H7 (cell line): ENCODE results near the gene DGKB. TPM values are rescaled to one million over a fixed set of nuclear protein-coding genes. Genes with fewer than 3 reads are reported as not detected.

Experiments used
- DNase-seq: peaks from one replicate; pipeline ENCODE4 v3.0.0; 2012
- H3K27me3 ChIP-seq: 2 replicates; pipeline ENCODE4 v1.6.0; 2011; ENCODE audit warnings: mild to moderate bottlenecking, low read length; ENCODE audit not compliant: control insufficient read depth, insufficient read depth
- H3K36me3 ChIP-seq: replicated peaks from 2 replicates; pipeline ENCODE4 v1.5.1; 2011; ENCODE audit warnings: low read length; ENCODE audit not compliant: control insufficient read depth, insufficient read depth
- H3K4me3 ChIP-seq: 2 replicates; pipeline ENCODE4 v1.5.1; 2011; ENCODE audit warnings: low read depth, mild to moderate bottlenecking, control low read depth, low read length, moderate library complexity; ENCODE audit not compliant: insufficient read depth
- total RNA-seq: library from RNA; depleted of rRNA; stranded (reverse); fragments of >200 nt; shearing (Covaris generic); gene quantifications from 2 replicates; pipeline ENCODE4 v1.2.3, GENCODE V29; 2014

DGKB gene
- total RNA-seq, 1 experiment from 2014 or later: 0.52 TPM

DNA sequence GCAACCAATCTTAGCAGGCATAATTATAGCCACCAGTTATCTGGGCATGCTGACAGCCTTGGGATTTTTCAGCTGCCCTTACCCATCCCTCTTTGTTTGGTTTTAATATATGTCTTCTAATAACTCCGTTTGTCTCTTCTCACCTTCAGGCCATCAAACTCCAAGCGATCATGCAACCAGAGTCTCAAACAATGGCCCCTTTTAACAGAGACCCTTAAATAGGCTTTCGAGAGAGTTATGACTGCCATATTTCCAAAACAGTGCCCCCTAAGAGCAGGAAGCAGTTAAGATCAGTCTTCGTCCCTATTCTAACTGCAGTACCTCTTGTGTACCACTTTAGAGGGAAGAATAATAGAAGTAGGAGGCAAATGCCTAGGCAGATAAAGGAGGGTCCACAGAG lies 157.5 kb downstream of the DGKB start:
- Histone ChIP-seq H3K36me3 (no peaks in the 10 kb centered on the region), H3K27me3 (no peaks in the 10 kb centered on the region), H3K4me3 (no peak overlapping the region)
- no peak for DNase-seq

DNA sequence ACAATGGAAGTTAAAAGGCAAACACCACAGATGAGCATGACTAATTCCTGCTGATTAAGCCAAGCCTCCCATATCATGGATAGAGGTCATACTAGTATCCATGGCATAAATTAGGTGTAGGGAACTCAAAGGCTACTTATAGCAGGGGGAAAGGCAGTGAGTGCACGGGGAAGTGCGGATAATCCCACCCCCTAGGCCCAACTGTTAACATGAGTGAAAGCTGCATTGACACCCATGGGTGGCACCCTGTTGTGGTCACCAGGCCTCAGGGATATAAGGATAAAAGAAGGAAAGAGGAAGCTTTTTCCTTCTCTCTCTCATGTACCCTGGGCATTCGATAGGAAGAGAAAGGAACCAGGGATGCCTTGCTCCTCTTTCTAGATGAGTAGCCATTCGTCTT lies 161.9 kb downstream of the DGKB start:
- Histone ChIP-seq H3K36me3 (no peaks in the 10 kb centered on the region), H3K27me3 (no peaks in the 10 kb centered on the region), H3K4me3 (no peak overlapping the region)
- DNase-seq: no peak

DNA sequence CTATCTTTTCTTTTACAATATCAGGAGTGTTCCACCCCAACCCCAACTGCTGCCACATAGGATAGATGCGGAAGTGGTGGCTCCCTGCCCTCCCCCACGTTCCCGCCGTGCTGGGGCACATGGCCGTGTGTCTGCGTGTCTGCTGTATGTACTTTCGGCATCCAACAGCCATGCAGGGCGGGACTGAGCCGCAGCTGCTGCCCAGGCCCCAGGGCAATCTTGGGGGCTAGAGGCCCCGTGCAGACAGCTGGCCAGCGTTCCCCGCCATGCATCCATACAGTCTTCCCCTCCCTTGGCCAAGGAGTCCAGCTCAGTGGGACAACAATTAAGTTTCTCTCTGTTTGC lies 162.7 kb downstream of the DGKB start:
- Histone ChIP-seq H3K36me3 (no peaks in the 10 kb centered on the region), H3K4me3 (no peak overlapping the region), H3K27me3 (no peaks in the 10 kb centered on the region)
- no peak for DNase-seq

DNA sequence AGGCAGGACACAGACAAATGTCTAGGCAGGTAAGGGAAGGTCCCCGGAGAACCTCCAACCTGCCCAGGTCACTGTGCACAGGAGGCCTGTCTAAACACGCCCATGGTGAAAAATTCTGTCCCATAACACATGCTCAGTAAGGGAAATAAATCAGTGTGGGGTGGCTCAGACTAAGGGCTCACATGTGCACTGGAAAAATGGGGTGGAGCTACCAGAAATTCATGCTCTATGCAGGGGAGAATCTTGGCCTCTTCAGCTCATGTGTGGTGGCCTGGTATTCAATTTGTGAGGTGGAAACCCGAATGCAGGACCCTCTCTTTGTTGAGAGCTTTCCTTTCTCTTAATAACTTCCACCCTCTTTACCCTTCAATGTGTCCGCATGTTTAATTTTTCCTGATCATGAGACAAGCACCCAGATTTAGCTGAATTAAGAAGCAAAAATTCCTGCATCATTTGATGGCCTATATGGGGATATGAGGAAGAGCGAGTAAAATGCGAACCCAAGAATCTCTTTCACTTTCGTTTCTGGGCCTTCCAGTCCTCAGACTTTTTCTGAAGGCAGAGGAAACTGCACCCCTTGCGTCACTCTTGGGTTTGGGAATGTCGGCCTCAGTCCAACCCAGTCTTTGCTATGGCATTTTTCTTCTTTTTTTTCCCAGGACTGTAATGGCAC lies 163.2 kb downstream of the DGKB start:
- H3K27me3 ChIP-seq: no peaks in the 10 kb centered on the region
- no peaks in the 10 kb centered on the region for H3K36me3 ChIP-seq
- DNase-seq: no peak
- H3K4me3 ChIP-seq: no peak overlapping the region

DNA sequence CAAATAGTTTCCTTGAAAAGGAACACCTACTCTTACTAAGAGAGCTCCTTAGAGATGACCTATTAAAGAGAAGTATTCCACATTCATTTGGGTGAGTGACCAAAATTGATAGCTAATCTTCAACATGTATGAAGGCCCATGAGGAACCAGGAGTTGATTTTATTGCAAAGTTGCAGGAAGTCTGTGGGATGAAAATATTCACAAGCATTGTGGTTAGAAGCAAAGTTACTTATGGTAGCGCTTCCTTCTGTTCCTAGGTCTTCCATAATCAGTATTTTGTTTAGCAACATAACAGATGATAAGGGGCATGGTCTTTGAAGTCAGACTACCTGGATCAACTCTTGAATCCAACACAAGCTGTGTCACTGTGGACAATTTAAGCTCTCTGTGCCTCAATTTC lies 164.5 kb downstream of the DGKB start:
- Histone ChIP-seq H3K36me3 (no peaks in the 10 kb centered on the region), H3K27me3 (no peaks in the 10 kb centered on the region), H3K4me3 (no peak overlapping the region)
- DNase-seq: no peak

DNA sequence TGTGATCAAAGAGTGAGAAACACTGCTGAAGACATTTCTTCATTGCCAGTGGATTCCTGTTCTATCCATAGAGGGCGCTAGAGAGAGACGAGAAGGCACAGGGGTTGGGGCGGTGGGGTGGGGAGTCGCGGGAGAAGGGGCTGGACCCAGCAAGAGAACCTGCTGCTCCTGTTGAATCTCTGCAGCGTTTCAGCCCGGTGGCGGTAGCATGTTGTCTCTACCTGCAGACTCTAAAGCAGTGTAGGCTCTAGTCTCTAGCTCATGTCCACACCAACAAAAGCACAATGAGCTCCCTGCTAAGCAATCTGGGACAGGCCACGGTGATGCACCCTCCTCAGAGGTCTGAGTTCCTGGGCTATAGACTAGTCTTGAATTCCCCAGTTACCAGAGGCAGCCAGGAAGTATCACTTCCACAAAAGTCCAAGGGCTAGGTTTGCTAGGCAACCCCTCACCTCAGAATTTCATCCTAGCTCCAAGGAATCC lies 167.7 kb downstream of the DGKB start:
- no peaks in the 10 kb centered on the region for H3K36me3 ChIP-seq
- H3K27me3 ChIP-seq: no peaks in the 10 kb centered on the region
- DNase-seq: peak; percentile 82
- H3K4me3 ChIP-seq: peak overlapping the region; percentile 24

DNA sequence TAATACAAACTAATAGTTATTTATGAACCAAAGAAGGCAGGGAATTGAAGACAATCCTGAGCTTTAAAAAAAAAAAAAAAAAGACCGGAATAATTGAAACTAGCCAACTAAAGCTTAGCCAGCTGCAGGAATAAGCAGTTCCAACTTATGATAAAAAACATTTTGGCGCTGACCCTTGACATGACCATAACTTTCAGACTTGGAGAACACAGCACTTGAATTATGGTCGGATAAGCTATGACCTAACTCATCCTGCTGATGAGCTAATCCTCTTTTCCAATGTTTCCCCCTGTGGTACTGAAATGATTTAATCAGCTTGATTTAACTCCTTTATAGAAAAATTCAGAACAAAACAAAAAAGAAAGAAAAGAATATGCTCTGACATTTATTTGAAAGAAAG lies 181.8 kb downstream of the DGKB start:
- Histone ChIP-seq H3K27me3 (no peaks in the 10 kb centered on the region), H3K4me3 (no peak overlapping the region), H3K36me3 (no peaks in the 10 kb centered on the region)
- no peak for DNase-seq

DNA sequence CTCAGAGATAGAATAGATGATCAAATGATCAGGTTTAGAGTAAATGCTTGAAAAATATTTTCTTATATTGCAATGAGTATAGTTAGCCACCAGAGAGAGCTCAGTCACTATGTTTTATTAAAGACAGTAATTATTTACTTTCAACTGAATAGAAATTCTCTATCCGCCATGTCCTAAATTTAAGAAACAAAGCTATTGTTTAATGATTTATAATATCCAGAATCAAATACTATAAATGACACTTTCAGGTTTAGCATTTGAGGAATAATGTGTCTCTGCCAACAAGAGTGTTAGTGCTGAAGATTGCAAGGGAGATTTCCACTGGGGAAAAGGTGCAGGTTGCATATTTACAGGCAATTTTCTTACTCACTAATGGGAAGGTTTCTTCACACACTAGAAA lies 184.7 kb downstream of the DGKB start:
- no peak for DNase-seq
- Histone ChIP-seq H3K36me3 (no peaks in the 10 kb centered on the region), H3K4me3 (no peak overlapping the region), H3K27me3 (no peaks in the 10 kb centered on the region)

DNA sequence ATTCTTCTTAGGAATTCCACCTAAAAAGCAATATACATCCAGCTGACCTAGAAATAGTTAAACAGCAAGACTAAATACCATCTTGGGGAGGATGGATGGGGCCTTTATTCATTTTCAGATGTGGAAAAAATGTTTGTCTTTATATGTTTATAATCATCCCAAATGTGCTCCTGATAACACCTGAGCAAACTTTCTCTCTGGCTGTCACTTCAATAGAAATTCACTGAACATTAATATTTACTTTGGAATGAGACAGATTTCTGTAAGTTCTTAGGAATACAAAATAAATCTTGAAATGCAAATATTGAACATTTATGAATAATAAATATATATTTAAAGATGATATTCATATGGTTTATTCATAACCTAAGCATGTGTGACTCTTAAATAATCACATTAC lies 185.4 kb downstream of the DGKB start:
- Histone ChIP-seq H3K36me3 (no peaks in the 10 kb centered on the region), H3K4me3 (no peak overlapping the region), H3K27me3 (no peaks in the 10 kb centered on the region)
- no peak for DNase-seq

DNA sequence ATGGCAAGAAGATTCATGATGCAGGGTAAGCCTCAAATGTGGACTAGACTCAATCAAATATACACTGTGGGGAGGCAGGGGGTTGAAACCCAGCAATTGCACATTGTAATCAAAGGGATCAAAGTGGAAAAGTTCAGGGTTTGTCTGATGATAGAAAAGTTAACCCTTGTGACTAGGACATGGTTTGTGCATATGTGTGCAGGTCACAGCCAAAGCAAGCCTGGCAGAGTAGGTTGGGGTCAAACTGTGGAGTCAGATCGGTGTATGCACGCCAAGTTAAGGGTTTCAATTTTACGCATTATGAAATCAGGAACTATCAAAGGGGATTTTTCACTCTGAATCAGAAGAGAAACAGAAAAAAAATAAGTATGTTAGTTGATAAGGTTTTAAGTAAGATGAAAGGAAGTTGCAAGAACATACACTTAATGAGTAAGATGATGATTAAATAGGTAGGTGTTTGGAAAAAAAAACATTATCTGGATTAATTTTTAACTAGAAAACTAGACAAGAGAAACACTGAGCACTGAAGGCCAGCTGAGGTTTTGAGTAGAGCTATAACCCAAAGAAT lies 188.3 kb downstream of the DGKB start:
- no peaks in the 10 kb centered on the region for H3K27me3 ChIP-seq
- DNase-seq: no peak

DNA sequence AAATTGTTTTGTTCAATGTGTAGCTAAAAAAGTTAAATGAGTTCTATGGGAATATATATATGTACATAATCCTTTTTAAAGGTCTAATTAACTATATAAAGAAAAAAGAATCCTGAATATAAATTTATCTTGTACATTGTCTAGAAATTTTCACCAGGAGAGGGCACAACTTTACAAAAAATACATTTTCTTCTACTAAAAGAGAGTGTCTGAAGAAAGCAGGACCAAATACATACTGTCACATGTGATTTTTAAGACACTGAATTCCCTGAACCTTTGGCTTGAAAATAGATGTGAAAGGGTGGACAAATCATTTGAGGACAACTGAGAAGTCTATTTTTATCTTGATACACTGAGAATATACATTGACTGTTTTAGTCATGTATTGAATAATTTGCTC lies 204.3 kb downstream of the DGKB start:
- no peaks in the 10 kb centered on the region for H3K27me3 ChIP-seq
- DNase-seq: no peak
- H3K36me3 ChIP-seq: no peaks in the 10 kb centered on the region
- no peak overlapping the region for H3K4me3 ChIP-seq

More for the DNA sequence above, 188.3 kb downstream of the DGKB start:
- no peak overlapping the region for H3K4me3 ChIP-seq
- H3K36me3 ChIP-seq: no peaks in the 10 kb centered on the region

DNA sequence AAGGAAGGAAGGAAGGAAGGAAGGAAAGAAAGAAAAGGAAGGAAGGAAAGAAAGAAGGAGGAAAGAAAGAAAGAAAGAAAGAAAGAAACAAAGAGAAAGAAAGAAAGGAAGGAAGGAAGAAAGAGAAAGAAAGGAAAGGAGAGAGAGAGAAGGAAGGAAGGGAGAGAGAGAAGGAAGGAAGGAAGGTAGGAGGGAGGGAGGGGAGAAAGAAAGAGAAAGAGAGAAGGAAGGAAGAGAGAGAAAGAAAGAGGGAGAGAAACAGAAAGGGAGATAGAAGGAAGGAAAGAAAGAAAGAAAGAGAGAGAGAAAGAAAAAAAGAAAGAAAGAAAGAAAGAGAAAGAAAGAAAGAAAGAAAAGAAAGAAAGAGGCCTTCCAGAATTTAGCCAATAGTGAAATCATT lies 204.9 kb downstream of the DGKB start:
- no peak for DNase-seq
- Histone ChIP-seq H3K4me3 (no peak overlapping the region), H3K36me3 (no peaks in the 10 kb centered on the region), H3K27me3 (no peaks in the 10 kb centered on the region)

DNA sequence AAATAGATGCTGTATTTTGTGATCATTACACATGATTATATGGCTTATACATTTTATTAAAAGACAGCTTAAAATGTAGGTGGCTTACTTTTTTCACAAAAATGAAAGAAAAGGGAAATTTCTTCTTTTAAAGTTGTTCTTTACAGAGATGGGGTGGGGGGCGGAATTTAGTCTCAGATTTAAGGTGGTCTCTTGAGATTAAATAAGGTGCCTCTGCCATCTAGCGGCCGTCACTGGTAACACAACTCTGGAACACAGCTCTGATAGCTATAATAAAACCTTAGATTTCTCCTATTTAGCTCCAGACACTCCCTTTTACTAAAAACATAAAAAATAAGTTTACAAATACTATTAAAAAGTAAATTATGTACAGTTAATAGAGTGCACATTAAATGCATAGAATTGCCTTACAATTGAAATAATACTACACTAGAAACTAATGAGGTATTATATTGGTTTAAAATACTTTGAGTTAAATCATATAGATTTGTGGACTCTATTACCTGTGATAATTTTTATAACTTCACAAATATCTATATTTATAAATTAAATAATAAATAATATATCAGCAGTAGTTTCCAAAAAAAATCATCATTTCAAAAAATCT lies 210.9 kb downstream of the DGKB start:
- H3K36me3 ChIP-seq: no peaks in the 10 kb centered on the region
- no peaks in the 10 kb centered on the region for H3K27me3 ChIP-seq
- DNase-seq: peak; percentile 51
- H3K4me3 ChIP-seq: no peak overlapping the region

DNA sequence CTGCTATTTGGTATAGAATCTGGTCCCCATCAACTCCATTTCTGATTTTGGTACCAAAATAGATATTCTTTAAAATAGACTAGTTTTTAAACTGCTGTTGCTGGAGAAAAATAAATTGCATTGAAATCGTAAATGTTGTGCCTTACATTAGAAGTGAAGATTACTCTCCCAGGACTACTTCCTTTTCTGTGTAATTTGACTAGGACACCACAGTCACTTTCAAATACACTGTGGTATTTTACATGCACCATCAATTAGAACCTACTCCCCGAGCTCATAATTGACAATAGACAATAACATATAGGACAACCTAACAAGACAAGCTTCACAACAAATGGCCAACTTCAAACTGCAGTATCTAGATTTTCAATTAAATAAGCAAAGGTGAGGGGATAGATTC lies 211.5 kb downstream of the DGKB start:
- no peaks in the 10 kb centered on the region for H3K27me3 ChIP-seq
- no peak for DNase-seq
- no peak overlapping the region for H3K4me3 ChIP-seq
- no peaks in the 10 kb centered on the region for H3K36me3 ChIP-seq

DNA sequence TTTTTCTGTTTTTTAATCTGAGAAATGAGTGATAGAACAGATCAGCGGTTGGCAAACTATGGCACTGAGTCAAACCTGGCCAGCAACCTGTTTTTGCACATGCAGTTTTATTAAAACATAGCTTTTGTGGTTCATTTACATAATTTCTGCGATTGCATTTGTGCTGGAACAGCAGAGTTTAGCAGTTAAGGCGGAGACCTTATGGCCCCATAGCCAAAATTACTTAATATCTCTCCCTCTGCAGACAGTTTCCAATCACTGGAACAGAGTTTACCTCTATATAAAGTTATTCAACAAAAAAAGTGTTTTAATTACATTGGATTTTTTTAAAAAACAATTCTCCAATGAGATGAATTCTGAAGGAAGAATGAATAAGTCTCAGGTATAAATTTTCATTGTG lies 212.1 kb downstream of the DGKB start:
- no peaks in the 10 kb centered on the region for H3K27me3 ChIP-seq
- H3K4me3 ChIP-seq: no peak overlapping the region
- no peak for DNase-seq
- no peaks in the 10 kb centered on the region for H3K36me3 ChIP-seq
